Measurements from ENCODE around the gene KLHL1.

KLHL1 gene

DNA sequence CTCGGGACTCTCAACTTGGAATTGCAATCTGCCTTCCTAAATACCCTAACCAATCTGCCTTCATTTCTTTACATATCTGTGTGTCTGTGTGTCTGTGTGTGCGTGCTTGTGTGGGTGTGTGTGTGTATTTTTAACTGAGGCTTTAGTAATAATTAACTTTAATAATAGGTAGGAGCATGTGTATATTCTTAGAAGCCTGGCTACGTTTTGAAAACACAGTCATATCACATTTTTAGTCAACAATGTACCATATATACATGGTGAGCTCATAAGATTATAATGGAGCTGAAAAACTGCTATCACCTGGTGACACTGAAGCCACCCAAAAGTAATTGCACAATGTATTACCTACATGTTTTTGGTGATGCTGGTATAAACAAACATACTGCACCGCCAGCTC, 66.1 kb downstream of the KLHL1 start:
- Histone ChIP-seq H3K9me2 (replicated peaks; ENCODE audit: low read depth, low read length) (no peaks in the 10 kb centered on the region), H3K4me3 (ENCODE audit: low read length, poor library complexity, severe bottlenecking) (no peak overlapping the region), H3F3A (ENCODE audit: low read depth) (no peaks in the 10 kb centered on the region), H2AFZ (ENCODE audit: low read length) (no peak overlapping the region), H3K79me2 (ENCODE audit: insufficient read depth, low read length) (no peaks in the 10 kb centered on the region), H3K9me3 (ENCODE audit: insufficient read depth, low read depth, low read length) (no peaks in the 10 kb centered on the region), H4K20me1 (ENCODE audit: insufficient read depth, low read length, poor library complexity, severe bottlenecking) (no peaks in the 10 kb centered on the region), H3K27me3 (ENCODE audit: insufficient read depth, low read length, poor library complexity, severe bottlenecking) (no peaks in the 10 kb centered on the region), H3K4me2 (ENCODE audit: low read depth, low read length, poor library complexity, severe bottlenecking) (no peak overlapping the region), H3K36me3 (ENCODE audit: insufficient read depth, low read length) (no peaks in the 10 kb centered on the region), H3K4me1 (ENCODE audit: insufficient read depth, low read length, poor library complexity, severe bottlenecking) (no peaks in the 10 kb centered on the region), H3K9ac (ENCODE audit: low read depth, low read length, poor library complexity, severe bottlenecking) (no peak overlapping the region)
- TF ChIP-seq, protein P1, sequence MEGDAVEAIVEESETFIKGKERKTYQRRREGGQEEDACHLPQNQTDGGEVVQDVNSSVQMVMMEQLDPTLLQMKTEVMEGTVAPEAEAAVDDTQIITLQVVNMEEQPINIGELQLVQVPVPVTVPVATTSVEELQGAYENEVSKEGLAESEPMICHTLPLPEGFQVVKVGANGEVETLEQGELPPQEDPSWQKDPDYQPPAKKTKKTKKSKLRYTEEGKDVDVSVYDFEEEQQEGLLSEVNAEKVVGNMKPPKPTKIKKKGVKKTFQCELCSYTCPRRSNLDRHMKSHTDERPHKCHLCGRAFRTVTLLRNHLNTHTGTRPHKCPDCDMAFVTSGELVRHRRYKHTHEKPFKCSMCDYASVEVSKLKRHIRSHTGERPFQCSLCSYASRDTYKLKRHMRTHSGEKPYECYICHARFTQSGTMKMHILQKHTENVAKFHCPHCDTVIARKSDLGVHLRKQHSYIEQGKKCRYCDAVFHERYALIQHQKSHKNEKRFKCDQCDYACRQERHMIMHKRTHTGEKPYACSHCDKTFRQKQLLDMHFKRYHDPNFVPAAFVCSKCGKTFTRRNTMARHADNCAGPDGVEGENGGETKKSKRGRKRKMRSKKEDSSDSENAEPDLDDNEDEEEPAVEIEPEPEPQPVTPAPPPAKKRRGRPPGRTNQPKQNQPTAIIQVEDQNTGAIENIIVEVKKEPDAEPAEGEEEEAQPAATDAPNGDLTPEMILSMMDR (conservative IDR thresholded peaks at IDR 0.05; ENCODE audit: low read length) = no peak
- TF ChIP-seq EZH2phosphoT487 (IDR thresholded peaks at IDR 0.05; ENCODE audit: borderline replicate concordance) = no peak

DNA sequence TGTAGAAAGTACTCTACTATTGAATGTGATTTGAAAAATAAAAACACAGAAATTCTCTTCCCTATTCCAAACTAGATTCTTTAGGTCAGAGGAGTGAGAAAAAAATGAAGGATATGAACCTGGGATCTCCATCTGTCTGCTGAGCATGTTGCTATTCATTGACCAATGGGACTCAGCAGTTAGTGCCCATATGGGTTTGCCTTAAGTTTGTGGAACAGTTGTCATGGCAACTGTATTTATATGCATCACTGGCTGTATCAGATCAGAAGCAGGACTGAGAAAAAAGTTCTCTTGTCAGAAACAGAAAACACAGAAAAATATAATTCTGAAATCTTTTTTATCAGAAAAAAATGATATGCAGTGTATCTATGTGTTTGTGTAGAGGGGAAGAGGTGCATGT, 74.0 kb downstream of the KLHL1 start:
- Histone ChIP-seq H2AFZ (ENCODE audit: low read length) (no peak overlapping the region), H3K79me2 (ENCODE audit: insufficient read depth, low read length) (no peaks in the 10 kb centered on the region)

DNA sequence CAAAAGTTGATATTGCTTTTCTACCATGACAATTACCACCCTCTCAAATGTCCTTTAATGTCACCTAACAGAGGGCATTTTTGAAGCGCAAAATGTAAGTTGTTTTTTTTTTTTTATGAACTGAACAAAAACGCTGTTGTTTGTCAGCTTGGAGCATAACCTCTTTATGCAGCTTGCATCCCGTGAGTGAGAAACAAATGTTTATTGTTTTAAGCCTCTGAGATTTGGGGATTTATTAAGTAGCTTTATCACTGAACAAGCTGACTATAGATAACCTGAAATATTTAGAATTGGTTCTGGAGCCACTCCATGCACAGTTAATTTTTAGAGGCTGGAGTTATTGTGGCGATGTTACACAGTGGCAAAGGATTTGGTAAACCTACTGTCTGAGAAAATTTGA, 80.7 kb downstream of the KLHL1 start:
- Histone ChIP-seq H3K27me3 (ENCODE audit: insufficient read depth, low read length, poor library complexity, severe bottlenecking) (no peaks in the 10 kb centered on the region), H3K4me1 (ENCODE audit: insufficient read depth, low read length, poor library complexity, severe bottlenecking) (no peaks in the 10 kb centered on the region), H2AFZ (ENCODE audit: low read length) (no peak overlapping the region), H3K9me3 (ENCODE audit: insufficient read depth, low read depth, low read length) (no peaks in the 10 kb centered on the region), H3K36me3 (ENCODE audit: insufficient read depth, low read length) (no peaks in the 10 kb centered on the region), H3K4me2 (ENCODE audit: low read depth, low read length, poor library complexity, severe bottlenecking) (no peak overlapping the region), H4K20me1 (ENCODE audit: insufficient read depth, low read length, poor library complexity, severe bottlenecking) (no peaks in the 10 kb centered on the region), H3F3A (ENCODE audit: low read depth) (no peaks in the 10 kb centered on the region), H3K9me2 (replicated peaks; ENCODE audit: low read depth, low read length) (no peaks in the 10 kb centered on the region), H3K9ac (ENCODE audit: low read depth, low read length, poor library complexity, severe bottlenecking) (no peak overlapping the region), H3K4me3 (ENCODE audit: low read length, poor library complexity, severe bottlenecking) (no peak overlapping the region), H3K79me2 (ENCODE audit: insufficient read depth, low read length) (no peaks in the 10 kb centered on the region)
- TF ChIP-seq, protein P1 (conservative IDR thresholded peaks at IDR 0.05; ENCODE audit: low read length) = no peak
- no peak for TF ChIP-seq EZH2phosphoT487 (IDR thresholded peaks at IDR 0.05; ENCODE audit: borderline replicate concordance)

More for the DNA sequence above, 74.0 kb downstream of the KLHL1 start:
- no peaks in the 10 kb centered on the region for H3K4me1 ChIP-seq (ENCODE audit: insufficient read depth, low read length, poor library complexity, severe bottlenecking)
- H3K9me2 ChIP-seq (replicated peaks; ENCODE audit: low read depth, low read length) = no peaks in the 10 kb centered on the region
- TF ChIP-seq, protein P1 (conservative IDR thresholded peaks at IDR 0.05; ENCODE audit: low read length) = no peak
- no peak for TF ChIP-seq EZH2phosphoT487 (IDR thresholded peaks at IDR 0.05; ENCODE audit: borderline replicate concordance)
- H3K9me3 ChIP-seq (ENCODE audit: insufficient read depth, low read depth, low read length) = no peaks in the 10 kb centered on the region
- H3K9ac ChIP-seq (ENCODE audit: low read depth, low read length, poor library complexity, severe bottlenecking) = no peak overlapping the region
- no peak overlapping the region for H3K4me2 ChIP-seq (ENCODE audit: low read depth, low read length, poor library complexity, severe bottlenecking)
- H3K27me3 ChIP-seq (ENCODE audit: insufficient read depth, low read length, poor library complexity, severe bottlenecking) = no peaks in the 10 kb centered on the region
- H3K4me3 ChIP-seq (ENCODE audit: low read length, poor library complexity, severe bottlenecking) = no peak overlapping the region
- H4K20me1 ChIP-seq (ENCODE audit: insufficient read depth, low read length, poor library complexity, severe bottlenecking) = no peaks in the 10 kb centered on the region
- H3F3A ChIP-seq (ENCODE audit: low read depth) = no peaks in the 10 kb centered on the region
- no peaks in the 10 kb centered on the region for H3K36me3 ChIP-seq (ENCODE audit: insufficient read depth, low read length)

Measured in Loucy (cell line).